ENCODE measurements around the gene MRPS7. TPM values are rescaled to one million over a fixed set of nuclear protein-coding genes. Genes with fewer than 3 reads are reported as not detected.
A peak's percentile ranks its signal among the peaks of the same experiment; 100 is the strongest.

MRPS7 gene
- total RNA-seq, 1 donor from 2014 or later: 24.1 TPM

DNA sequence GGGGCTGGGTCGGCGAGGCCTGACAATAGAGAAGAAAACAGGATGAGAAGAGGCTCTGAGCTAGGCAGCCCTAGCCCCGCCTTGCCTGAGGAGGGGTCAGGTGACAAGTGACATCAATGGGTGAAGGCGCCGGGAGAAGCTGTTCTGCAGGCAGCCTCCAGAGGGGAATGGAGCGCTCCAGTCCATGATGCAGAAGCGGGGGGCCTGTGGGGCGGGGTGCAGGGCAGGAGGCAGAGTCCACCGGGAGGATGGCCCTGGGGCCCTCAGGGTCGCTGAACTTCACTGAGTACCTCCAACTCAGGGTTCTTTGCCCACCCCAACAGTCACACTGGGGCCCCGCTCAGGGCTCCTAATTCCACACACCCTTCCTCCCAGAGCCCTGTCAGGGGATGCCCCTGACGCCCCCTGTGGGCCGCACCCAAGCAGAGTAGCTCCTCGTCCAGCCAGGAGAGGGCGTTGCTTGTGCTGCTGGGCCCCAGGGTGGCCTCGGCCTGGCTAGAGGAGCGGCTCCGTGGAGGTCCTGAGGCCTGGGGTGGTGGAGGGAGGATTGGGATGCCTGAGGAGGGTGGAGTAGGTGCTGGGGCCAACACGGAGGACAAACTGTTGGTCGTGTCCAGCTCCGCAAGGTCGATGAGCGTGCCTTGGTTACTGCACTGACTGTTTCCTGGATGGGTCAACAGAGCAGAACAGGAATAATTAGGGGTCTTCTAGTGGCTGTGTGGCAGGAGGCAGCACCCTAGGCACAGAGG lies 21.1 kb upstream of the MRPS7 start:
- no peaks in the 10 kb centered on the region for H3K27me3 ChIP-seq
- peak; percentile 4 to 43 (median 17) for TF ChIP-seq CTCF (IDR thresholded peaks at IDR 0.05)
- no peaks in the 10 kb centered on the region for H3K4me1 ChIP-seq
- H3K36me3 ChIP-seq: peaks cover 88 to 96% of the 10 kb centered on the region in 2 donors
- H3K9me3 ChIP-seq: no peaks in the 10 kb centered on the region
- H3K4me3 ChIP-seq: no peak overlapping the region
- peak overlapping the region; percentile 39 to 56 for H3K27ac ChIP-seq
- intact Hi-C loops (cut with DNase I): no loop called here
- no peak for DNase-seq (ENCODE audit: low spot score in 2 of 2)

- intact Hi-C loops (cut with DNase I): no loop called here
- Histone ChIP-seq H3K4me3 (no peak overlapping the region), H3K9me3 (no peaks in the 10 kb centered on the region), H3K4me1 (no peaks in the 10 kb centered on the region), H3K36me3 (peaks cover 89 to 100% of the 10 kb centered on the region in 2 donors), H3K27me3 (no peaks in the 10 kb centered on the region), H3K27ac (peak overlapping the region in 1 of 2 donors; percentile 56)
- DNase-seq (ENCODE audit: low spot score in 2 of 2): no peak
- TF ChIP-seq CTCF (IDR thresholded peaks at IDR 0.05): no peak
Observed at GRCh38 chr17:75241143-75241430, 20.6 kb upstream of the MRPS7 start.

- H3K4me1 ChIP-seq: no peaks in the 10 kb centered on the region
- TF ChIP-seq CTCF (IDR thresholded peaks at IDR 0.05): no peak
- no peaks in the 10 kb centered on the region for H3K27me3 ChIP-seq
- peaks cover 91 to 100% of the 10 kb centered on the region in 2 donors for H3K36me3 ChIP-seq
- H3K4me3 ChIP-seq: no peak overlapping the region
- intact Hi-C loops (cut with DNase I): no loop called here
- no peaks in the 10 kb centered on the region for H3K9me3 ChIP-seq
- H3K27ac ChIP-seq: no peak overlapping the region
- no peak for DNase-seq (ENCODE audit: low spot score in 2 of 2)
Observed at GRCh38 chr17:75241502-75241901, 20.2 kb upstream of the MRPS7 start.

DNA sequence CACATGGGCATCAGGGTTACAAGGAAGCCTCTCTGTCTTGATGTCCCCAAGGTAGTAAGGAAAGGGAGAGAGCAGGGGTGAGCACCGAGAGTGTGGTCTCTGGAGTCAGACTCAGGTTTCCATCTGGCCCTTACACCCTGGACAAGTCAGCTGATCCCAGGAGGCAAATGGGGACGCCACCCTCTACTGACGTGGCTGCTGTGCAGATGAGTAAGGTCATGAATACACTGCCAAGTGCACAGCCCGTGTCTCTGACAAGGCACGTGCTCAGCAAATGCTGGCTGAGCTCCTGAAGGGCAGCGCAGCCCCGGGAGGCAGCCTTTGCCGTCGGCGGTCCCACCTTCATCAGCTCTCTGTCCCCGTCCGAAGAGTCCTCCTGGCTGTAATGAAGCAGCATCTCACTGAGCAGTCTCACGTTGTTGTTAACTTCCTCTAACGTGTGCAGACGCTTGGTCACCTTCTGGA lies 19.7 kb upstream of the MRPS7 start:
- Histone ChIP-seq H3K4me3 (no peak overlapping the region), H3K36me3 (peaks cover 89 to 98% of the 10 kb centered on the region in 2 donors), H3K9me3 (no peaks in the 10 kb centered on the region), H3K27me3 (no peaks in the 10 kb centered on the region), H3K27ac (no peak overlapping the region), H3K4me1 (no peaks in the 10 kb centered on the region)
- no peak for TF ChIP-seq CTCF (IDR thresholded peaks at IDR 0.05)
- intact Hi-C loops (cut with DNase I): no loop called here
- no peak for DNase-seq (ENCODE audit: low spot score in 2 of 2)

- TF ChIP-seq CTCF (IDR thresholded peaks at IDR 0.05): no peak
- H3K4me3 ChIP-seq: no peak overlapping the region
- intact Hi-C loops (cut with DNase I): no loop called here
- H3K9me3 ChIP-seq: no peaks in the 10 kb centered on the region
- H3K27me3 ChIP-seq: no peaks in the 10 kb centered on the region
- H3K27ac ChIP-seq: no peak overlapping the region
- H3K4me1 ChIP-seq: no peaks in the 10 kb centered on the region
- peaks cover 83 to 93% of the 10 kb centered on the region in 2 donors for H3K36me3 ChIP-seq
- DNase-seq (ENCODE audit: low spot score in 2 of 2): no peak
Observed at GRCh38 chr17:75242461-75243042, 19.1 kb upstream of the MRPS7 start.

All from ascending aorta (tissue), 2 donors.